SK-N-SH treated with all-trans-retinoic acid at 6 μM for 48 hours (cell line): ENCODE results near the gene FOXD3.
"Not testable (repeated sequence)": the region's sequence is repeated elsewhere in the genome, so short reads cannot be mapped to it uniquely, and the experiment has no call there.

Experiments
- ATAC-seq: fragments of 200-7000 bp; cut with Tn5 transposase; 3 replicates; pipeline ENCODE4 v1.9.1; 2020; ENCODE audit warnings: mild to moderate bottlenecking, moderate library complexity
- ARNTL ChIP-seq: fragments of 450-650 bp; formaldehyde crosslinking; IDR thresholded peaks from 2 replicates; pipeline ENCODE4 v1.5.0; 2020; ENCODE audit warnings: low read depth, mild to moderate bottlenecking, moderate library complexity, borderline replicate concordance
- BACH2 ChIP-seq: fragments of 250-450 bp; sonication (Bioruptor Pico); IDR thresholded peaks from 2 replicates; pipeline ENCODE4 v1.9.0; 2021; ENCODE audit warnings: mild to moderate bottlenecking, borderline replicate concordance
- CSDC2 ChIP-seq: fragments of 250-450 bp; sonication (Bioruptor Pico); IDR thresholded peaks from 2 replicates; pipeline ENCODE4 v1.5.0; 2020; ENCODE audit warnings: mild to moderate bottlenecking, moderate library complexity
- ESRRG ChIP-seq: fragments of 250-450 bp; sonication (Bioruptor Pico); IDR thresholded peaks from 2 replicates; pipeline ENCODE4 v1.6.1; 2021; ENCODE audit warnings: mild to moderate bottlenecking
- GLIS3 ChIP-seq: fragments of 250-450 bp; sonication (Bioruptor Pico); IDR thresholded peaks from 2 replicates; pipeline ENCODE4 v1.5.0; 2020; ENCODE audit warnings: mild to moderate bottlenecking, moderate library complexity
- ISL1 ChIP-seq: fragments of 250-450 bp; sonication (Bioruptor Pico); IDR thresholded peaks from 2 replicates; pipeline ENCODE4 v2.1.2; 2022; ENCODE audit warnings: mild to moderate bottlenecking, moderate library complexity
- OSR1 ChIP-seq: fragments of 250-450 bp; sonication (Bioruptor Pico); IDR thresholded peaks from 2 replicates; pipeline ENCODE4 v1.8.0; 2022; ENCODE audit warnings: moderate library complexity, mild to moderate bottlenecking, inconsistent platforms
- PPARA ChIP-seq: fragments of 250-450 bp; sonication (Bioruptor Pico); IDR thresholded peaks from 2 replicates; pipeline ENCODE4 v1.5.0; 2020; ENCODE audit warnings: mild to moderate bottlenecking, borderline replicate concordance
- RARB ChIP-seq: fragments of 250-450 bp; sonication (Bioruptor Pico); IDR thresholded peaks from 2 replicates; pipeline ENCODE4 v1.8.0; 2021; ENCODE audit warnings: mild to moderate bottlenecking, moderate library complexity
- SNAI2 ChIP-seq: fragments of 250-450 bp; sonication (Bioruptor Pico); IDR thresholded peaks from 2 replicates; pipeline ENCODE4 v1.5.0; 2020; ENCODE audit warnings: mild to moderate bottlenecking, moderate library complexity
- TCF4 ChIP-seq: fragments of 250-450 bp; sonication (Bioruptor Pico); IDR thresholded peaks from 2 replicates; pipeline ENCODE4 v1.8.0; 2021; ENCODE audit warnings: mild to moderate bottlenecking, moderate library complexity, borderline replicate concordance
- TOX ChIP-seq: fragments of 250-450 bp; sonication (Bioruptor Pico); IDR thresholded peaks from 2 replicates; pipeline ENCODE4 v1.8.0; 2021; ENCODE audit warnings: mild to moderate bottlenecking, moderate library complexity, borderline replicate concordance
- ZC3H10 ChIP-seq: fragments of 250-450 bp; sonication (Bioruptor Pico); IDR thresholded peaks from 2 replicates; pipeline ENCODE4 v1.5.1; 2021; ENCODE audit warnings: mild to moderate bottlenecking, moderate library complexity
- ZFP3 ChIP-seq: fragments of 250-450 bp; sonication (Bioruptor Pico); IDR thresholded peaks from 2 replicates; pipeline ENCODE4 v1.5.0; 2020; ENCODE audit warnings: mild to moderate bottlenecking, moderate library complexity
- ZFP30 ChIP-seq: fragments of 450-650 bp; formaldehyde crosslinking; IDR thresholded peaks from 2 replicates; pipeline ENCODE4 v1.5.0; 2022; ENCODE audit warnings: mild to moderate bottlenecking, moderate library complexity
- ZNF70 ChIP-seq: fragments of 450-650 bp; formaldehyde crosslinking; IDR thresholded peaks from 2 replicates; pipeline ENCODE4 v1.5.0; 2020; ENCODE audit warnings: mild to moderate bottlenecking, moderate library complexity
- ZNF8 ChIP-seq: fragments of 450-650 bp; formaldehyde crosslinking; IDR thresholded peaks from 2 replicates; pipeline ENCODE4 v1.5.0; 2020; ENCODE audit warnings: mild to moderate bottlenecking, moderate library complexity
- TF ChIP-seq, protein P1 (sequence below): fragments of 250-450 bp; sonication (Bioruptor Pico); IDR thresholded peaks from 2 replicates; pipeline ENCODE4 v1.5.1; 2020; ENCODE audit warnings: low read depth, mild to moderate bottlenecking, moderate library complexity
- TF ChIP-seq, protein P2 (sequence below): fragments of 250-450 bp; sonication (Bioruptor Pico); IDR thresholded peaks from 2 replicates; pipeline ENCODE4 v1.5.1; 2021; ENCODE audit warnings: mild to moderate bottlenecking, moderate library complexity
- TF ChIP-seq, protein P3 (sequence below): fragments of 250-450 bp; sonication (Bioruptor Pico); IDR thresholded peaks from 2 replicates; pipeline ENCODE4 v1.8.0; 2021; ENCODE audit warnings: low read depth, mild to moderate bottlenecking, moderate library complexity, borderline replicate concordance
- TF ChIP-seq, protein P4 (sequence below): fragments of 250-450 bp; sonication (Bioruptor Pico); IDR thresholded peaks from 2 replicates; pipeline ENCODE4 v1.5.0; 2020; ENCODE audit warnings: mild to moderate bottlenecking, moderate library complexity

The FOXD3 gene

DNA sequence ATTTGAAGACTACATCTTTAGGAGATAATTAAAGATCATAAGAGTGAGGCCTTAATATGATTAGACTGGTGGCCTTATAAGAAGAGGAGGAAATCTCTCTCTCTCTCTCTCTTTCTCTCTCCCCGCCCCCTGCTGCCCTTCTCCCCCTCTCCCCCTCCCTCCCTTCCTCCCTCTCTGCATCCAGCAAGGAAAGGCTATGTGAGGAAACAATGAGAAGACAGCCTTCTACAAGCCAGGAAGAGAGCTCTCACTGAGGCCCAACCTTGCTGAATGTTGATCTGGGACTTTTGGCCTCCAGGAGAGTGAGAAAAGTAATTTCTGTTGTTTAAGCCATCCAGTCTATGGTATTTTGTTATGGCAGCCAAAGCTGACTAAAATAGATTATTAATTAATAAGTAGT, 21.6 kb downstream of the FOXD3 start (continued):
- no peak for TF ChIP-seq TOX
- no peak for TF ChIP-seq ZFP3 (CRISPR knock-in tag)
- TF ChIP-seq ZFP30 = no peak
- TF ChIP-seq GLIS3 = no peak
- no peak for TF ChIP-seq OSR1 (CRISPR knock-in tag)
- no peak for TF ChIP-seq ZNF70 (CRISPR knock-in tag)

DNA sequence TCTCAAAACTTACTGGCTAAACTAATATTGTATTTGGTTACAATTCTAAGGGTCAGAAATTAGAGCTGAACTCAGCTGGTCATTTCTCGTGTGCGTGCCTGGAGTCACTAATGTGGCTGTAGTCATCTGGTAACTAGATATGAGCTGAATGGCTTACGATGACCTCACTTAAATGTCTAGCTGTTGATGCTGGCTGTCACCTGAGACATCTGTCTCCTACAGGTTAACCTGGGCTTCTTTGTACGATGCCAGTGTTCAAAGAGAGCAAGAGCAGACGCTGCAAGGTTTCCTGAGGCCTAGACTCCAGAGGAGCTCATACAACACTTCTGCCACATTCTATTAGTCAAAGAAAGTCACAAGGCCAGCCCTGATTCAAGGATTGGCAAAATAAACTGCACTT, 28.0 kb downstream of the FOXD3 start:
- no peak for ATAC-seq
- TF ChIP-seq, protein P1, sequence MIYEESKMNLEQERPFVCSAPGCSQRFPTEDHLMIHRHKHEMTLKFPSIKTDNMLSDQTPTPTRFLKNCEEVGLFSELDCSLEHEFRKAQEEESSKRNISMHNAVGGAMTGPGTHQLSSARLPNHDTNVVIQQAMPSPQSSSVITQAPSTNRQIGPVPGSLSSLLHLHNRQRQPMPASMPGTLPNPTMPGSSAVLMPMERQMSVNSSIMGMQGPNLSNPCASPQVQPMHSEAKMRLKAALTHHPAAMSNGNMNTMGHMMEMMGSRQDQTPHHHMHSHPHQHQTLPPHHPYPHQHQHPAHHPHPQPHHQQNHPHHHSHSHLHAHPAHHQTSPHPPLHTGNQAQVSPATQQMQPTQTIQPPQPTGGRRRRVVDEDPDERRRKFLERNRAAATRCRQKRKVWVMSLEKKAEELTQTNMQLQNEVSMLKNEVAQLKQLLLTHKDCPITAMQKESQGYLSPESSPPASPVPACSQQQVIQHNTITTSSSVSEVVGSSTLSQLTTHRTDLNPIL (CRISPR knock-in tag) = no peak
- no peak for TF ChIP-seq TCF4
- no peak for TF ChIP-seq ARNTL (CRISPR knock-in tag)
- TF ChIP-seq ESRRG (CRISPR knock-in tag) = no peak
- TF ChIP-seq, protein P2, sequence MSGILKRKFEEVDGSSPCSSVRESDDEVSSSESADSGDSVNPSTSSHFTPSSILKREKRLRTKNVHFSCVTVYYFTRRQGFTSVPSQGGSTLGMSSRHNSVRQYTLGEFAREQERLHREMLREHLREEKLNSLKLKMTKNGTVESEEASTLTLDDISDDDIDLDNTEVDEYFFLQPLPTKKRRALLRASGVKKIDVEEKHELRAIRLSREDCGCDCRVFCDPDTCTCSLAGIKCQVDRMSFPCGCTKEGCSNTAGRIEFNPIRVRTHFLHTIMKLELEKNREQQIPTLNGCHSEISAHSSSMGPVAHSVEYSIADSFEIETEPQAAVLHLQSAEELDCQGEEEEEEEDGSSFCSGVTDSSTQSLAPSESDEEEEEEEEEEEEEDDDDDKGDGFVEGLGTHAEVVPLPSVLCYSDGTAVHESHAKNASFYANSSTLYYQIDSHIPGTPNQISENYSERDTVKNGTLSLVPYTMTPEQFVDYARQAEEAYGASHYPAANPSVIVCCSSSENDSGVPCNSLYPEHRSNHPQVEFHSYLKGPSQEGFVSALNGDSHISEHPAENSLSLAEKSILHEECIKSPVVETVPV = no peak
- no peak for TF ChIP-seq ZNF8
- no peak for TF ChIP-seq OSR1 (CRISPR knock-in tag)
- TF ChIP-seq ZFP30 = no peak
- TF ChIP-seq ZNF70 (CRISPR knock-in tag) = no peak
- no peak for TF ChIP-seq PPARA (CRISPR knock-in tag)
- no peak for TF ChIP-seq ZFP3 (CRISPR knock-in tag)
- no peak for TF ChIP-seq RARB
- TF ChIP-seq, protein P3, sequence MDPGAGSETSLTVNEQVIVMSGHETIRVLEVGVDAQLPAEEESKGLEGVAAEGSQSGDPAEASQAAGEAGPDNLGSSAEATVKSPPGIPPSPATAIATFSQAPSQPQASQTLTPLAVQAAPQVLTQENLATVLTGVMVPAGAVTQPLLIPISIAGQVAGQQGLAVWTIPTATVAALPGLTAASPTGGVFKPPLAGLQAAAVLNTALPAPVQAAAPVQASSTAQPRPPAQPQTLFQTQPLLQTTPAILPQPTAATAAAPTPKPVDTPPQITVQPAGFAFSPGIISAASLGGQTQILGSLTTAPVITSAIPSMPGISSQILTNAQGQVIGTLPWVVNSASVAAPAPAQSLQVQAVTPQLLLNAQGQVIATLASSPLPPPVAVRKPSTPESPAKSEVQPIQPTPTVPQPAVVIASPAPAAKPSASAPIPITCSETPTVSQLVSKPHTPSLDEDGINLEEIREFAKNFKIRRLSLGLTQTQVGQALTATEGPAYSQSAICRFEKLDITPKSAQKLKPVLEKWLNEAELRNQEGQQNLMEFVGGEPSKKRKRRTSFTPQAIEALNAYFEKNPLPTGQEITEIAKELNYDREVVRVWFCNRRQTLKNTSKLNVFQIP (CRISPR knock-in tag) = no peak
- no peak for TF ChIP-seq BACH2 (CRISPR knock-in tag)
- TF ChIP-seq, protein P4, sequence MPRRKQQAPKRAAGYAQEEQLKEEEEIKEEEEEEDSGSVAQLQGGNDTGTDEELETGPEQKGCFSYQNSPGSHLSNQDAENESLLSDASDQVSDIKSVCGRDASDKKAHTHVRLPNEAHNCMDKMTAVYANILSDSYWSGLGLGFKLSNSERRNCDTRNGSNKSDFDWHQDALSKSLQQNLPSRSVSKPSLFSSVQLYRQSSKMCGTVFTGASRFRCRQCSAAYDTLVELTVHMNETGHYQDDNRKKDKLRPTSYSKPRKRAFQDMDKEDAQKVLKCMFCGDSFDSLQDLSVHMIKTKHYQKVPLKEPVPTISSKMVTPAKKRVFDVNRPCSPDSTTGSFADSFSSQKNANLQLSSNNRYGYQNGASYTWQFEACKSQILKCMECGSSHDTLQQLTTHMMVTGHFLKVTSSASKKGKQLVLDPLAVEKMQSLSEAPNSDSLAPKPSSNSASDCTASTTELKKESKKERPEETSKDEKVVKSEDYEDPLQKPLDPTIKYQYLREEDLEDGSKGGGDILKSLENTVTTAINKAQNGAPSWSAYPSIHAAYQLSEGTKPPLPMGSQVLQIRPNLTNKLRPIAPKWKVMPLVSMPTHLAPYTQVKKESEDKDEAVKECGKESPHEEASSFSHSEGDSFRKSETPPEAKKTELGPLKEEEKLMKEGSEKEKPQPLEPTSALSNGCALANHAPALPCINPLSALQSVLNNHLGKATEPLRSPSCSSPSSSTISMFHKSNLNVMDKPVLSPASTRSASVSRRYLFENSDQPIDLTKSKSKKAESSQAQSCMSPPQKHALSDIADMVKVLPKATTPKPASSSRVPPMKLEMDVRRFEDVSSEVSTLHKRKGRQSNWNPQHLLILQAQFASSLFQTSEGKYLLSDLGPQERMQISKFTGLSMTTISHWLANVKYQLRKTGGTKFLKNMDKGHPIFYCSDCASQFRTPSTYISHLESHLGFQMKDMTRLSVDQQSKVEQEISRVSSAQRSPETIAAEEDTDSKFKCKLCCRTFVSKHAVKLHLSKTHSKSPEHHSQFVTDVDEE (CRISPR knock-in tag) = no peak
- no peak for TF ChIP-seq ZC3H10 (CRISPR knock-in tag)
- TF ChIP-seq CSDC2 (CRISPR knock-in tag) = no peak
- no peak for TF ChIP-seq ISL1 (CRISPR knock-in tag)

DNA sequence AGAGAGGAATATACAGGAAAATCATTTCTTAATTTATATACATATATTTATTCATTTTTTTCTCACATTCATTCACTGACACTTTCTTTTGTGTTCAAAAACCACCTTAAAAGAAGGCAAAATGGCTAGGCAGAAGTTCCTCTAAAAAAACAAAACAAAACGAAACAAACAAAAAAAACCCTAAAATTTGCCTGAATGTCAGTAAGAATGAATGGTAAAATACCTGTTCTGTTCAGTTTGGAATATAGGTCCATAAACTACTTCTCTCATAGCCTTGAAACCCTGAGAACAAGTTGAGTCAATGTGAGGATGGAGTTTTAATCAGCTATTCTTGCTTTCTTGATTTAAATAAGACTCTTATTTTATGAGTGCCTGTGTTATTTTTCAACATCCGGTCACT, 30.4 kb downstream of the FOXD3 start:
- TF ChIP-seq ARNTL (CRISPR knock-in tag) (no peak), TCF4 (no peak), OSR1 (CRISPR knock-in tag) (no peak), PPARA (CRISPR knock-in tag) (no peak), TOX (no peak), SNAI2 (no peak), RARB (no peak), ESRRG (CRISPR knock-in tag) (no peak), ZFP3 (CRISPR knock-in tag) (no peak), BACH2 (CRISPR knock-in tag) (no peak), ZNF8 (no peak), CSDC2 (CRISPR knock-in tag) (no peak), ZFP30 (no peak)
- TF ChIP-seq, protein P1 (CRISPR knock-in tag) = no peak
- TF ChIP-seq, protein P3 (CRISPR knock-in tag) = no peak
- no peak for ATAC-seq

DNA sequence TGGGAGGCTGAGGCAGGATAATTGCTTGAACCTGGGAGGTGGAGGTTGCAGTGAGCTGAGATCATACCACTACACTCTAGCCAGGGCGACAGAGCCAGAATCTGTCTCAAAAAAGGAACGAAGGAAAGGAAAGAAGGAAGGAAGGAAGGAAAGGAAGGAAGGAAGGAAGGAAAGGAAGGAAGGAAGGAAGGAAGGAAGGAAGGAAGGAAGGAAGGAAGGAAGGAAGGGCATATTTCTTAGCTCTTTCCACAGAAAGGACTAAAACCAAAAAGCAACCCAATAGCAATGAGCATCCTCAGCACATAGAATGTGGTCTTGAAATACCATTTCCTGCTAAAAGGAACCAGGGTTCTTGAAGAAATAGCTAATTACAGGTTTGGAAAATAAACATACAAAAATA, 33.9 kb downstream of the FOXD3 start:
- ATAC-seq = not testable (repeated sequence)
